ENCODE measurements around the gene EIF4G3.

The EIF4G3 gene

DNA sequence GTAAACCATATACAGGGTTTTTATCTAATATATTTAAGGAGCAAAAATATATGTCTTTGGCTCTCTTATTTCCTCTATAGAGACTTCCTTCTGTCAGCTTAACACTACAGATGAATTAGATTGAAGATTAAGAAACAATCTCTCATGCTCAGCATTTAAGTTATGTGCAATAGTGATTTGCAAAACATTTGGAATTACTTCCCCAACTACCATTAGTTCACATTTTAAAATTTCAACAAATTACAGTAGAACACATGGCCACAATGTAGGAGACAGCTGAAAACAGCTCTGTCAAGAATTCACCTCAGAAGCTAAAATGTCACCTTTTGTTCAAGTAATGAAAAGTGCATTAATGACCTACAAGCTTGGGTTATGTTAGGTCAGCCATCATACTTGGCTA is 177.9 kb downstream of the EIF4G3 start:
- DNase-seq (ENCODE audit: low read depth in 1 of 2, low spot score in 1 of 2), result no peak

DNA sequence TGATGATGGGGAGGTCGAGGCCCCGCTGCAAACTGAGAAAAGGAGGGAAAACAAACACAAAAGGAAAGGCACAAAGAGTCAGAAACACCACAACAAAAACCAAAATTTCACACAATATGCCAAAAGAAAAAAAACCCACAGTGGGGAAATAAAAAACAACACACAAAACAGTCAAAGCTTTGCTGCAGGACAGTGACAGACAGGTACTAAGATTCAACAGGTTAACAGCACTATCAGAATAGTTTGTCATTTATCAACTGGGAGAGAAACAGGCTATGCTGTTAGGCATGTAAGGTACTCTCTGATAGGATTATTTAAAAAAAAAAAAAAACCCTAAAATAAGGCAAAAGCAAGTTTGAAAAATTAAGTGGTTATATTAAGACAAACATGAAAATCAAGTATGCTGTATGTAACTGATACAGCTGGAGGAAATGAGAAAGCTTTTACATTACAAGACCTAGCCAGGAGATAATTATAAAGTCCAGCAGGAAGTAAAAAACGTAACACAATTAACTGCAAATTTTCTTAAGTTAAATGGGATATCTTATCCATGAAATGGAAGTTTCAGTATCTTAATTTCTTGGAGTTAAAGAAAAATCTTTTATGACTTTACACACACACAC is 179.0 kb downstream of the EIF4G3 start:
- DNase-seq (ENCODE audit: low read depth in 1 of 2, low spot score in 1 of 2), result no peak

DNA sequence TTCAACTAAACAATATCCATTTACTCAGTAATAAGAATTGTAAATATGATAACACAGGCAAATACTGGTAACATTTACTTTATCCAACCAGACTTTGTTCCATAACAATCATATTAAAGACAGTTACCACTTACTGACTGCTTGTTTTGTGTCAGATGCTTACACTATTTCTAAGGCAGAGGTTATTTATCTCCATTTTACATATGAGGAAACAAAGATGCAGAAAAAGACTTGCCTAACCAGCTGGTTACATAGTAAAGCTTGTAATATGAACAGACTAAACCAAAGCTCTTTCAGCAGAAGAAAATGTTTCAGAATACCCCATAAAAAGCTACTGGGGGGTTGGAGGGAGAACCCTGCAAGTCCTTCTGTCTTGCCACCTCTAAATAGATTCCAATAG is 180.1 kb downstream of the EIF4G3 start:
- no peak for DNase-seq (ENCODE audit: low read depth in 1 of 2, low spot score in 1 of 2)

DNA sequence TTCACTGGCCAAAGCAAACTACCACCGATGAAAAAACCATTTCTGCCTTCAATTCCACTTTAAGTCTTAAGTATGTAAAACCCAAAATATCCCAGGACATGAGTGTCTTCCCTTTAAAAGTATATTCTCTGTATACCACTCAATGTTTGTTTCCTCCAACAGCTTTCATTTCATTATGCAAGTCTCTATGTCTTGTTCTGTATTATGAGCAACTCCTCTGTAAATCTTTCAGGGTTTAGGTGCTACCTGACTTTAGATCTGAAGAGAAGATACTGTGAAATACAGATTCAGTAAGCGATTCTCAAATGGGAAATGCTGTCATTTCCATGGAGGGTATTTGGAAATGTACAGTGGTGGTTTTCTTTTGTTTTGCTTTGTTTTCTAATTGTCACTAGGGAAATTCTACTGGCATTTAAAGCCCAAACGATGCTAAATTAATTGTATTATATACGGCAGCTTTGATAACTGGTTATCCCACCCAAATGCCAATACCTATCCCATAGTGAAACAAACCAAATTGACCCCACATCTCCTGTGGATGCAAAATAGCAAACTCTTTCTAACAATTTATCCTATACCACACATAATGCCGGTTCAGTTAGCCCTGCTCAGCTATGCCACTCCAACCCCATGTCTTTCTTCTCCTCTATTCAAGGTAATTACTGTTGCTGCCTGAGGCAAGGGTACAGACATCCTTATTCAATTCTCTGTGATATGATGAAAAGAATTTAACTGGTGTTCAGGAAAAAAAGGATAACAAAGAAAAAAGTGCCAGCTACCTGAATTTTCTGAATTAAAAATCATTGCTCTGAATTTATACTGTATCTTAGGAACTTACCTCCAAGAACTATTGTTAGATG is 182.8 kb downstream of the EIF4G3 start:
- DNase-seq (ENCODE audit: low read depth in 1 of 2, low spot score in 1 of 2), result no peak

DNA sequence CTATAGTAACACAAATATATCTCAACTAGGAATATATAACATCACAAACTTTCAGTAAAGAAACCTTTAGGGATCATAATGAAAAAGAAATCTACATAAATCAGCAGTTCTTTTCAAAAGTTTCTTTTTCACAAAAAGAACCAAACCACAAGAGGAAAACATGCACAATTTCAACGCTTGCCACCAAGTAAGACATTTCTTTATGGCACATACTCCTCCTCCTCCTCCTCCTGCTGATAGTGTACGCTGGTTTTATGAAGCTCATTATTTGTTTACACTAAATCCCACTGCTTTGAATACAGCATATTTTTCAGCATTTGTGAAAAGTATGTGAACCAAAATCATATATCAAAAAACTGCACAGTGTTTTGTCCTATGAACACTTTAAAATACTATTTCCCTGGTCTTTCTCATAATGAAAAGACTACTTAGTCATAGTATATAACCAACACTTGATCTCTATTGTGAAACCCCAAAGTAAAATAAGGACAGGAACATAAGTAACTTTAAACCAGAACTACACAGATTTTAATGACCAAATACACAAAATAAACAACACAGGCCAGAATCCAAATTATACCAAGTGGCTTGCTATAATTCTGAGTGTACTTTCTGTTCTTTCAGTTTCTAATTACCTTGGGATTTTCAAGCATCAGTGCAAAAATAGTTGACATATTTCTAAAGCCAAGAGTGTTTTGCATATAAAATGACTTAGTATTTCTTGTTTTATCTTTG is 184.2 kb downstream of the EIF4G3 start:
- no peak for DNase-seq (ENCODE audit: low read depth in 1 of 2, low spot score in 1 of 2)

DNA sequence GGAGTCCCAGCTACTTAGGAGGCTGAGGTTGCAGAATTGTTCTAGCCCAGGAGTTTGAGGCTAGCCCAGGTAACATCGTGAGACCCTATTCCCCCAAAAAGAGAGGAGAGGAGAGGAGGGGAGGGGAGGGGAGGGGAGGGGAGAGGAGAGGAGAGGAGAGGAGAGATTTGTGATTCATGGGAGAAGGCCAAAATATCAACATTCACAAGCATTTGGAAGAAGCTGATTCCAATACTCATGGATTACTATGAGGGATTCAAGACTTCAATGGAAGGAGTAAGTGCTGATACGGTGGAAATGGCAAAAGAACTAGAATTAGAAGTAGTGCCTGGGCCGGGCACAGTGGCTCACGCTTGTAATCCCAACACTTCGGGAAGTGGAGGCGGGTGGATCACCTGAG is 187.8 kb downstream of the EIF4G3 start:
- DNase-seq (ENCODE audit: low read depth in 1 of 2, low spot score in 1 of 2), result no peak

DNA sequence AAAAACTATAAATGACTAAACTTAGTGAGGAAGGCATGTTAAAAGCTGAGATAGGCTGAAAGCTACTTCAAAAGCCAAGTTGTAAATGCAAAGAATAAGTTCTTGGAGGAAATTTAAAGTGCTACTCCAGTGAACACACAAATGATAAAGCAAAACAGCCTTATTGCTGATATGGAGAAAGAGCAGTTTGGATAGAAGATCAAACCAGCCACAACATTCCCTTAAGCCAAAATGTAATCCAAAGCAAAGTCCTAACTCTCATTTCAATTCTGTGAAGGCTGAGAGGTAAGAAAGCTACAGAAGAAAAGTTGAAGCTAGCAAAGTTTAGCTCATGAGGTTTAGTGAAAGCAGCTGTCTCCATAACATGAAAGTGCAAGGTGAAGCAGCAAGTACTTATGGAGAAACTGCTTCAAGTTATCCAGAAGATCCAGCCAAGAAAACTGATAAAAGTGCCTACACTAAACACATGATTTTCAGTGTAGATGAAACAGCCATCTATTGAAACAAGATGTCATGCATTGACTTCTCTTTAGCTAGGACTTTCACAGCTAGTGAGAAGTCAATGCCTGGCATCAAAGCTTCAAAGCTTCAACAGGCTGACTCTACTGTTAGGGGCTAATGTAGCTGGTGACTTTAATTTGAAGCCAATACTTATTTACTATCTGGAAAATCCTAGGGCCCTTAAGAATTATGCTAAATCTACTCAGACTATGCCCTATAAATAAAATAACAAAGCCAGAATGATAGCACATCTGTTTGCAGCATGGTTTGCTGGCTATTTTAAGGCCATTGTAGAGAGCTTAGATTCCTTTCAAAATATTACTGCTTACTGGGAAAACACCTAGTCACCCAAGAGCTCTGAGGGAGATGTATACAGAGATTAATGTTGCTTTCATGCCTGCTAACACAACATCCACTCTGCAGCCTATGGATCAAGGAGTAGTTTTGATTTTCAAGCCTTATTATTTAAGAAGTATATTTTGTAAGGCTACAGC is 188.6 kb downstream of the EIF4G3 start:
- DNase-seq (ENCODE audit: low read depth in 1 of 2, low spot score in 1 of 2), result no peak

DNA sequence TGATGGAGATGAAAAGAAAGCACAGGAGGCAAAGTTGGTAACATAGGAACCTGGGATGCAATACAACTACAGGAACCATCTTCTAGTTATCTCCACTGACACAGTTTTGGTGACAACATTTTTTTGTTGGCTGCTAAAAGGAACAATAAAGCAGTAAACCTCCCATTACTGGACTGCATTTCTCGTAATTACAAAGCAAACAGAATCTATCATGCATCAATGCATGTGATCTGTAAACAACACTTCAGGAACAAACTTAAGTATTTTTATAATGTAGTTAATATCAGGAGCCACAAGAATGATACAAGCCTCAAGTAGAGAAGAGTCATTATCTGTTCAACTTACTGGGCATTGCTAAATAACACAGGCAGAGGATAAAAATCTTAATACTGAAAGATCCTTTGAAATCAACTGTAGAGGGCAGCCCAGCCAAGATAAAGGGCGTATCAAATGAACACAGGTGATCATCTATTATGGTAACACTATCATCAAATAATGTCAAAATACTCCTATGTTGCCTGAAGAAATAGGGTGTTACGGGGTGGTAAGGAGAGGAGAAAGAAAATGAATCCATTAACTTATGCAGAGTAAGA is 193.3 kb downstream of the EIF4G3 start:
- DNase-seq (ENCODE audit: low read depth in 1 of 2, low spot score in 1 of 2), result no peak

DNA sequence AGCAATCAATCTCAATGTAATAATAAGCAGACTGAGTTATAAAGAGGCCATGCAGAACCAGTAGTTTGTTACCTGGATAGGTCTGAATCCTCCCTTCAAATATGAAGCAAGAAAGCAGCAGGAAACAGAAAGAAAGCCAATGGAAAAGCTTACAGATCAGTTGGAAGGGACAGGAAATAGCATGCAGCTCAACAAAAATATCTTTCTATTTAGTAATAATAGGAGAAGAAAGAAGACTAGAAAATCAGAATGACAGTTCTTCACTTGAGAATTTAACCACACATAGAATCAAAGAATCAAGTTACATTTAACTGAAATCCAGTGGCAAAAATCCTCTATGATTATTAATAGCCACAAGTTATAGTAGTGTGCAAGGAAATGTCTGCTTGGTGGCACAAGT is 194.4 kb downstream of the EIF4G3 start:
- DNase-seq (ENCODE audit: low read depth in 1 of 2, low spot score in 1 of 2), result no peak

DNA sequence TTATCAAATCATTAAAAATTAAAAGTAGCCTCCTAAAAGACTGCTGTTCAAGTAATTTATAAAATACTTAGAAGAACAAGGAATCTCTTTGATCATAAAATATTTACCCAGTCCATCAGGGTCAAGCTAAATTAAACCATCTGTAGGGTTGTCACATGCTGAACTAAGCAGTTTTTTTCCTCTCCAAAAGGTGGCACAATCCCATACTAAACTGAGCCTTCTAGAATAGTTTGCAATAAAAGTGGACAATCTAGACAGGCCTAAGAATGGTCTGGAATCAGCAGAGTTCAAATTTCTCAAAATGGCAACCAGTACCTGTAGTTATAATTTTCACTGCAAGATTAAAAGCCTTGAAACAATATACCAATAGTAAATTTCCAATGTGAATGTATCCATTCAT is 194.8 kb downstream of the EIF4G3 start:
- DNase-seq (ENCODE audit: low read depth in 1 of 2, low spot score in 1 of 2), result no peak

DNA sequence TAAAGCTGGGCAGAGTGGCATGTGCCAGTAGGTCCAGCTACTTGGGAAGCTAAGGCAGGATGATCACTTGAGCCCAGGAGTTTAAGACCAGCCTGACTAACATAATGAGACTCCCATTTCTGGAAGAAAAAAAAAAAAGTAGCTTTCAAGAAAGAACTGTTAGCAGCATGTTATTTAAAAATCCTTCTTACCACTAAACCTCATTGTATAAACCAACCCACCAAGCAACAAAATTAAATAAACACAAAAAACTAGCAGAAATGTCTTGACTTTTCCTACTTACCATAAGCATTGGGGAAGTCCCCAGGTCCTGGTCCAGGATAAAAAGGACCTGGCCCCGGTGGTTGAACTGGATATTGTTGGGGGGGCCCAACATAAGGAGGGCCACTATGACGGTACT is 196.6 kb downstream of the EIF4G3 start:
- DNase-seq (ENCODE audit: low read depth in 1 of 2, low spot score in 1 of 2), result no peak

DNA sequence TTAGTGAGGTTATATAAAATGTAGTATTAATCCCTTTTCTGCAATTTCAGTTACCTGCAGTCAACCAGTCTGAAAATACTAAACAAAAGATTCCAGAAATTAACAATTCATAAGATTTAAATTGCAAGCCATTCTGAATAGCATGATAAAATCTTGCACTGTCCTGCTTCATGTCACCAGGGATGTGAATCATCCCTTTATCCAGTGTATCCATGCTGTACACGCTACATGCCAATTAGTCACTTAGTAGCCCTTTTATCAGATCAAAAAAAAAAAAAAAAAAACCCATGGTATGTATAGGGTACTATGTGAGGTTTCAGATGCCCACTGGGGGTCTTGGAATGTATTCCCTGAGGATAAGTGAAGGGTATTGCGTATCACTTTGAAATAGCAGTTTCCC is 198.3 kb downstream of the EIF4G3 start:
- no peak for DNase-seq (ENCODE audit: low read depth in 1 of 2, low spot score in 1 of 2)

DNA sequence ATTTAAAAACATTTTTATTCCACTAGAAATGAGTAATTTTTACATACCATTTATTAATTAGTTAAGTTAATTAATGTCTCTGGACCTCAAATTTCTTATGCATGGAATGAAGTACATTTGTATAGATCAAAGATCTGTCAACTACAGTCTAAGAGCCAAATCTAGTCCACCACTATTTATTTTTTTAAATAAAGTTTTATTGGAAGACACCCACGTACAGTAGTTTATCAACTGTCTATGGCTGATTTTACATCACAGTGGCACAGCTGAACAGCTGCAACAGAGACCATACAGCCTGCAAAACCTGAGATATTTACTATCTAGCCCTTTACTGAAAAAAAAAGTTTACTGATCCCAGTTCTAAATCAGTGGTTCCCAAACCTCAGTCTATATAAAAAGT is 201.0 kb downstream of the EIF4G3 start:
- no peak for DNase-seq (ENCODE audit: low read depth in 1 of 2, low spot score in 1 of 2)

DNA sequence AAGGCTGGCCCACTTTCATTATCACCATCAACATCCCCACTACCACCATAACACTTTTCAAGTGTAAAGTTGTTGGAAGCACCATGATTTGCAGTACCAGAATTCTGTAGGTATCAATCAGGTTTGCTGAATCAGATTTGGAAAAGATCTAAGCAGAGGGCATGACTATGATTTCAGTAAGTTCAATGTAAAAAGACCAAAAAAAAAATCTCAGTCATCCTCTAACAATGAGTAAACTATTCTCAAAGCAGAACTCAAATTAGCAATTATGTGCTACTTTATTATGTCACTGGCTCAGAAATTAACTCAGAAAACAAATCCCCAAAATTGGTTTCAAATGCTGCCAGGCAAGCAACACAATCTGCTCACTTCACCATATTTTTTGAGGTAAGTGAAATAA is 201.7 kb downstream of the EIF4G3 start:
- DNase-seq (ENCODE audit: low read depth in 1 of 2, low spot score in 1 of 2), result no peak

DNA sequence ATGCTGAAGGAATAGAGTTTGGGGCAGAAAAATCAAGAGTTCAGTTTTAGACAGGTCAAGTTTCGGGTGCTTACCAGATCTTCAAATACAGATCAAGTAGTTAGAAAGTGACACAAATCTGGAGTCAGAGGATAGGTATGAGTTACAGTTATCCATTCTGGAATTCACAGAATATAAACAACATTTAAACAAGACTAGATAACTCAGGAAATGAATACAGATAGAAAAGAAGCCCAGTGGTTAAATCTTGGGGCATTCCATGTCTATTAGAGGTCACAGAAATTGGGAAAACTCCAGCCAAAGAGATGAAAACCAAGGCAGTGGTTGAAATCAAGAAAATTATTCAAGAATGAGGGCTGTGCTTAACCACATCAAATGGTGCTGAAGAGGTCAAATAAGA is 202.6 kb downstream of the EIF4G3 start:
- no peak for DNase-seq (ENCODE audit: low read depth in 1 of 2, low spot score in 1 of 2)

DNA sequence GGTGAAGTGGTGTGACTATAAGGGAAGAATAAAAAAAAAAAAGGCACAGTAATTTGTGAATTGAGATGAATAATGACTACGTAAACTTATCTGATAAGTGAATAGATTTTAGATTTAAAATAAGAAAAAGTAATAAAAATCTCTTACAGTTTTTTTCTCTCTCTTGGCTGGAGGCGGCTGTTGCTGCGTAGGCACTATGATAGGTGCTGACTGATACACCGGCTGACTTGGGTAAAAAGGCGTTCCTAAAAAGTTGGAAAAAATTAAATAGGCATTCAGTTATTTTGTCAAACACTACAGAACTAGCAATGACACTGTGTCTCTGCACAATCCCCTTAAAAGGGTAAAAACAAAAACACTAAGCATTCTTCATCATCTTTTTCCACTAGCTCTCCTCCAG is 203.8 kb downstream of the EIF4G3 start:
- no peak for DNase-seq (ENCODE audit: low read depth in 1 of 2, low spot score in 1 of 2)

DNA sequence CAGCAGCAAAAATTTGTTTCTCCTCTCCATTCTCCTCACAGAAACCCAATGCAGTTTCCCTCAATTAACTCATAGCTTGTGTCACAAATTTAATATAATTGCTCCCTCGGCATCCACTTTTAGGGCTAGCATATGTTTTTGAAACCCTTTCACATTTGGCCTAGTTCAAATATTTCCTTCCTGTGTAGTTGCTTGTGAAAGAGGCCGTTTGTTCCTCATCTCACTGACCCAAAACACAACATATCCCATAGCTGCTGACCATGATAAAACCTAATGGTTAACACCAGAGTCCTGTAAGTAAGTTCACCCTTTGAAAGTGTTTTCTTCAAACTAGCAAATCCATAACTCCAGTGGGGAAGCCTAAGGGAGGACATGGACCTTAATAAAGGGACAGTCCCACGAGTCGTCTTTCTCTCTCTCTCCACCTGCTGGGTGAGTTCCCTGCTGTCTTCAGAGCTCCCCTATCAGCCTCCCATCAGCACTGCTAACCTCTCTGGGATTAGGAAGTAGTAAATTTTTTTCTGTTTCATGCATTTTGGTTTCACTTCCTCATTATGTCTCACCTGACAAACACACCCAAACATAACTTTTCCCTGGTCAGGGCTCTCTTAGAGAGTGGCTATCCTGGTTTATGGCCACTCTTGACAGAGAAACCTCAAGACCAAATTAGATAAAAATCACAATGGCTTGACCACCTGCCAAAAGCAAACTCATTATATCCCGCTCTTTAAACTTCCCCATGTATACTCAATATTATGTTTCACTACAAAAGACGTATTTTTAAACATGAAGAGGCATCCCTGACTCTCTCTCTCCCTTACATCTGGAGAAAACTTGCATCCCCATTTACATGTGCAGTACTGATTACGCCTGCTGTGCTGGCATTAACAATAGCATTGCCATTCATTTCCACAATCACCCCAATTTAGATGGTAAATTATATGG is 211.9 kb downstream of the EIF4G3 start:
- no peak for DNase-seq (ENCODE audit: low read depth in 1 of 2, low spot score in 1 of 2)

DNA sequence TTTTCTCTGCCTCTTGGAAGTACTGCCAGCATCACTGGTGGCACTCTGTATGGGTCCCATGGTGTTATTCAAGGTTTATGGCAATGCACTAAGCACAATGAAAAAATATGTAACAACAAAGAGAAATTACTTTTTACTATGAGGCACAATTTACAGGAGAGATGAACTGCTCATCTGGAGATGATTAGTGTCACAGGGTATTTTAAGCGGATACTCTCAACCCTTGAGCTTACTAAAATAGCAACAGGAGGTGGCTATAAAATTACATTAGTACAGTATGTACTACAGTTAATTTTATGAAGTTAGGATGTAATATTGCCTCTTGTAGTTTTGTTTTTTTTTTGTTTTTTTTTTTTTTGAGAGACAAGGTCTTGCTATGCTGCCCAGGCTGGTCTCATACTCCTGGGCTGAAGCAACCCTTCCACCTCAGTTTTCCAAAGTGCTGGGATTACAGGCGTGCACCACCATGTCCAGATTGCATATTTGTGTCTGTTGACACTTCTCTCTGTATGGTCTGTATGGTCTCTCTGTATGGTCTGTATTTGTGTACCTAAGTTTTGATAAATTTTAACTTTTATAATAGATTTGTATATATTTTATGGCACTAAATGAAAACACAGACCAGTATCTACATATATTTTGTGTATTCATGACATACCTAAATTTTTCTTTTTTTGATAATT is 214.0 kb downstream of the EIF4G3 start:
- DNase-seq (ENCODE audit: low read depth in 1 of 2, low spot score in 1 of 2), result no peak

DNA sequence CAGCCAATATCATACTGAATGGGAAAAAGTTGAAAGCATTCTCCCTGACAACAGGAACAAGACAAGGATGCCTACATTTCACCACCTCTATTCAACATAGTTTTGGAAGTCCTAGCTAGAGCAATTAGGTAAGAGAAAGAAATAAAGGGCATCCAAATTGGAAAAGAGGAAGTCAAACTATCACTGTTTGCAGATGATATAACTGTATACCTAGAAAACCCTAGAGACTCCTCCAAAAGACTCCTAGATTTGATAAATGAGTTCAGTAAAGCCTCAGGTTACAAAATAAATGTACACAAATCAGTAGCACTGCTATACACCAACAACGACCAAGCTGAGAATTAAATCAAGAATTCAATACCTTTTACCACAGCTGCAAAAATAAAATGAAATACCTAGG is 218.3 kb downstream of the EIF4G3 start:
- DNase-seq (ENCODE audit: low read depth in 1 of 2, low spot score in 1 of 2), result no peak

Measured in activated T-helper 1 cell treated with anti-CD3 and anti-CD28 coated beads, Interleukin-2, amount 50 U/mL, for 16 hours (primary cell).